Measurements from ENCODE around the gene INPP5A.

GRCh38 chr10:132780356-132780755 lies 242.8 kb downstream of the INPP5A start:
- TF ChIP-seq PATZ1 (CRISPR knock-in tag; IDR thresholded peaks at IDR 0.05; ENCODE audit: borderline replicate concordance) (no peak), ESRRG (CRISPR knock-in tag; IDR thresholded peaks at IDR 0.05) (no peak), ZFP30 (CRISPR knock-in tag; IDR thresholded peaks at IDR 0.05) (no peak), RARB (CRISPR knock-in tag; IDR thresholded peaks at IDR 0.05) (no peak), BACH2 (CRISPR knock-in tag; IDR thresholded peaks at IDR 0.05; ENCODE audit: borderline replicate concordance) (no peak), ARNTL (CRISPR knock-in tag; IDR thresholded peaks at IDR 0.05; ENCODE audit: borderline replicate concordance, low read depth) (no peak), OSR1 (CRISPR knock-in tag; IDR thresholded peaks at IDR 0.05) (no peak), ZFP3 (CRISPR knock-in tag; IDR thresholded peaks at IDR 0.05) (no peak), ZNF8 (CRISPR knock-in tag; IDR thresholded peaks at IDR 0.05) (no peak)
- TF ChIP-seq, protein P1, sequence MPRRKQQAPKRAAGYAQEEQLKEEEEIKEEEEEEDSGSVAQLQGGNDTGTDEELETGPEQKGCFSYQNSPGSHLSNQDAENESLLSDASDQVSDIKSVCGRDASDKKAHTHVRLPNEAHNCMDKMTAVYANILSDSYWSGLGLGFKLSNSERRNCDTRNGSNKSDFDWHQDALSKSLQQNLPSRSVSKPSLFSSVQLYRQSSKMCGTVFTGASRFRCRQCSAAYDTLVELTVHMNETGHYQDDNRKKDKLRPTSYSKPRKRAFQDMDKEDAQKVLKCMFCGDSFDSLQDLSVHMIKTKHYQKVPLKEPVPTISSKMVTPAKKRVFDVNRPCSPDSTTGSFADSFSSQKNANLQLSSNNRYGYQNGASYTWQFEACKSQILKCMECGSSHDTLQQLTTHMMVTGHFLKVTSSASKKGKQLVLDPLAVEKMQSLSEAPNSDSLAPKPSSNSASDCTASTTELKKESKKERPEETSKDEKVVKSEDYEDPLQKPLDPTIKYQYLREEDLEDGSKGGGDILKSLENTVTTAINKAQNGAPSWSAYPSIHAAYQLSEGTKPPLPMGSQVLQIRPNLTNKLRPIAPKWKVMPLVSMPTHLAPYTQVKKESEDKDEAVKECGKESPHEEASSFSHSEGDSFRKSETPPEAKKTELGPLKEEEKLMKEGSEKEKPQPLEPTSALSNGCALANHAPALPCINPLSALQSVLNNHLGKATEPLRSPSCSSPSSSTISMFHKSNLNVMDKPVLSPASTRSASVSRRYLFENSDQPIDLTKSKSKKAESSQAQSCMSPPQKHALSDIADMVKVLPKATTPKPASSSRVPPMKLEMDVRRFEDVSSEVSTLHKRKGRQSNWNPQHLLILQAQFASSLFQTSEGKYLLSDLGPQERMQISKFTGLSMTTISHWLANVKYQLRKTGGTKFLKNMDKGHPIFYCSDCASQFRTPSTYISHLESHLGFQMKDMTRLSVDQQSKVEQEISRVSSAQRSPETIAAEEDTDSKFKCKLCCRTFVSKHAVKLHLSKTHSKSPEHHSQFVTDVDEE (CRISPR knock-in tag; IDR thresholded peaks at IDR 0.05), result no peak
- TF ChIP-seq, protein P2, sequence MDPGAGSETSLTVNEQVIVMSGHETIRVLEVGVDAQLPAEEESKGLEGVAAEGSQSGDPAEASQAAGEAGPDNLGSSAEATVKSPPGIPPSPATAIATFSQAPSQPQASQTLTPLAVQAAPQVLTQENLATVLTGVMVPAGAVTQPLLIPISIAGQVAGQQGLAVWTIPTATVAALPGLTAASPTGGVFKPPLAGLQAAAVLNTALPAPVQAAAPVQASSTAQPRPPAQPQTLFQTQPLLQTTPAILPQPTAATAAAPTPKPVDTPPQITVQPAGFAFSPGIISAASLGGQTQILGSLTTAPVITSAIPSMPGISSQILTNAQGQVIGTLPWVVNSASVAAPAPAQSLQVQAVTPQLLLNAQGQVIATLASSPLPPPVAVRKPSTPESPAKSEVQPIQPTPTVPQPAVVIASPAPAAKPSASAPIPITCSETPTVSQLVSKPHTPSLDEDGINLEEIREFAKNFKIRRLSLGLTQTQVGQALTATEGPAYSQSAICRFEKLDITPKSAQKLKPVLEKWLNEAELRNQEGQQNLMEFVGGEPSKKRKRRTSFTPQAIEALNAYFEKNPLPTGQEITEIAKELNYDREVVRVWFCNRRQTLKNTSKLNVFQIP (CRISPR knock-in tag; IDR thresholded peaks at IDR 0.05; ENCODE audit: borderline replicate concordance, low read depth), result no peak

All from SK-N-SH treated with all-trans-retinoic acid at 6 μM for 48 hours (cell line).